H1 (cell line): Measurements from ENCODE around the gene EMD. TPM values are rescaled to one million over a fixed set of nuclear protein-coding genes. Genes with fewer than 3 reads are reported as not detected.

Experiments
- EGR1 ChIP-seq: IDR thresholded peaks from 2 replicates; pipeline ENCODE4 v1.6.1; 2011; ENCODE audit warnings: low read depth, low read length, borderline replicate concordance
- GTF2F1 ChIP-seq: IDR thresholded peaks from 2 replicates; pipeline ENCODE4 v1.6.1; 2012; ENCODE audit warnings: low read depth, low read length, improper control_type of control experiment, borderline replicate concordance
- MAFK ChIP-seq: IDR thresholded peaks from 2 replicates; pipeline ENCODE4 v1.6.1; 2012; ENCODE audit warnings: low read depth, mild to moderate bottlenecking, improper control_type of control experiment, low read length
- SIN3A ChIP-seq, 2 experiments: IDR thresholded peaks in 1 of 2; conservative IDR thresholded peaks in 1 of 2; 2 replicates each; pipeline ENCODE4 v1.6.1; 2011 to 2012; ENCODE audit warnings: low read length in 2 of 2, improper control_type of control experiment in 1 of 2, low read depth in 1 of 2, mild to moderate bottlenecking in 1 of 2
- polyA plus RNA-seq, 7 experiments: library from polyadenylated mRNA; depleted of rRNA in 3 of 7; stranded (reverse) in 5 of 7; unstranded in 2 of 7; fragments of >200 nt in 5 of 7; fragments of 200-250 nt in 2 of 7; gene quantifications; 1 replicate in 5 of 7; 2 replicates in 1 of 7; 4 replicates in 1 of 7; pipeline versions ENCODE4 v1.2.1 to v1.2.3, GENCODE V29; 2011 to 2013; ENCODE audit warnings: missing spikeins in 2 of 7, mixed read lengths in 2 of 7
- total RNA-seq: library from RNA; stranded (reverse); fragmentation: NEBNext Ultra II Directional; extraction: Animal tissue kit (Norgen Biotek cat#: 25700); gene quantifications from 2 replicates; pipeline ENCODE4 v1.2.1, GENCODE V29; 2021
- TF ChIP-seq, protein P1 (sequence below): IDR thresholded peaks from 2 replicates; pipeline ENCODE4 v1.6.1; 2012; ENCODE audit warnings: low read length, inconsistent platforms
- TF ChIP-seq, protein P2 (sequence below): IDR thresholded peaks from 2 replicates; pipeline ENCODE4 v1.6.1; 2011; ENCODE audit warnings: low read length, improper control_type of control experiment

EMD gene
- total and polyA plus RNA-seq, 2 of the 8 experiments (the other 6 are each of a cell fraction or from before 2014, with no cell fraction given), result 45.5 to 109 TPM

DNA sequence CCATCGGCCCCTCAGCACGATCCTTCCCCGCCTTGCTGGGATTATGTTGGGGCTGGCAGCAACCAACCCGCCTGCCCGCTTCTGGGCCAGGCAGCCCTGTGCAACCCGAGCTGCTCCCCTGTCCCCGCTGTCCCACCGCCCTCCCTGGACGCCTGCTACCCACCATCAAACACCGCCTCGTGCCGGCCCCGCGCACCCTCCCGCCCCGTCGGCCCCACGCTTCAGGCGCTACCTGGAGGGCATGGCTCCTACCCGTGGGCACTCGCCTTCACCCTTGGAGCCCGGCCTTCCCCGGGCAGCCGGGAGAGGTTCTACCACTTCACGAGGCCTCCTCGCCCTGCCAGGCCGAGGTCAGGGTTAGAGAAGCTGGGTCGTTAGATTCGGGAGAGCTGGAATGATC, 46.5 kb upstream of the EMD start (continued):
- TF ChIP-seq SIN3A (conservative IDR thresholded peaks at IDR 0.05 in 1 of 2, IDR thresholded peaks at IDR 0.05 in 1 of 2; ENCODE audit: low read depth in 1 of 2, low read length in 2 of 2), result no peak
- TF ChIP-seq GTF2F1, result no peak
- TF ChIP-seq, protein P1, sequence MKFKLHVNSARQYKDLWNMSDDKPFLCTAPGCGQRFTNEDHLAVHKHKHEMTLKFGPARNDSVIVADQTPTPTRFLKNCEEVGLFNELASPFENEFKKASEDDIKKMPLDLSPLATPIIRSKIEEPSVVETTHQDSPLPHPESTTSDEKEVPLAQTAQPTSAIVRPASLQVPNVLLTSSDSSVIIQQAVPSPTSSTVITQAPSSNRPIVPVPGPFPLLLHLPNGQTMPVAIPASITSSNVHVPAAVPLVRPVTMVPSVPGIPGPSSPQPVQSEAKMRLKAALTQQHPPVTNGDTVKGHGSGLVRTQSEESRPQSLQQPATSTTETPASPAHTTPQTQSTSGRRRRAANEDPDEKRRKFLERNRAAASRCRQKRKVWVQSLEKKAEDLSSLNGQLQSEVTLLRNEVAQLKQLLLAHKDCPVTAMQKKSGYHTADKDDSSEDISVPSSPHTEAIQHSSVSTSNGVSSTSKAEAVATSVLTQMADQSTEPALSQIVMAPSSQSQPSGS, result no peak
- TF ChIP-seq MAFK, result no peak
- no peak for TF ChIP-seq EGR1
- TF ChIP-seq, protein P2, sequence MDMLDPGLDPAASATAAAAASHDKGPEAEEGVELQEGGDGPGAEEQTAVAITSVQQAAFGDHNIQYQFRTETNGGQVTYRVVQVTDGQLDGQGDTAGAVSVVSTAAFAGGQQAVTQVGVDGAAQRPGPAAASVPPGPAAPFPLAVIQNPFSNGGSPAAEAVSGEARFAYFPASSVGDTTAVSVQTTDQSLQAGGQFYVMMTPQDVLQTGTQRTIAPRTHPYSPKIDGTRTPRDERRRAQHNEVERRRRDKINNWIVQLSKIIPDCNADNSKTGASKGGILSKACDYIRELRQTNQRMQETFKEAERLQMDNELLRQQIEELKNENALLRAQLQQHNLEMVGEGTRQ, result no peak
- TF ChIP-seq, all 59 proteins: peak for 0
